Hematopoietic multipotent progenitor cell treated with erythropoietin and hydrocortisone succinate and interleukin-3 and kit ligand, for 8 days (in vitro differentiated cells): Measurements from ENCODE around the gene SLC7A4.

ENCODE experiments used
- DNase-seq: peaks from one replicate; pipeline ENCODE4 v3.0.0-alpha.2; 2015

Gene SLC7A4

GRCh38 chr22:20997536-20998257 lies 34.7 kb downstream of the SLC7A4 start:
- no peak for DNase-seq

- no peak for DNase-seq
These were observed 35.5 kb downstream of the SLC7A4 start for GRCh38 chr22:20996598-20997535.

- no peak for DNase-seq
These were observed 36.3 kb downstream of the SLC7A4 start for GRCh38 chr22:20996031-20996410.

- no peak for DNase-seq
These were observed 36.9 kb downstream of the SLC7A4 start for GRCh38 chr22:20995329-20996030.

- no peak for DNase-seq
These were observed 37.5 kb downstream of the SLC7A4 start for GRCh38 chr22:20994902-20995241.

- DNase-seq: no peak
These were observed 38.0 kb downstream of the SLC7A4 start for GRCh38 chr22:20994128-20994901.

GRCh38 chr22:20993304-20994127 lies 38.8 kb downstream of the SLC7A4 start:
- DNase-seq: no peak

- DNase-seq: no peak
These were observed 39.7 kb downstream of the SLC7A4 start for GRCh38 chr22:20992456-20993303.

GRCh38 chr22:20992056-20992442 lies 40.3 kb downstream of the SLC7A4 start:
- DNase-seq: no peak

- no peak for DNase-seq
These were observed 40.9 kb downstream of the SLC7A4 start for GRCh38 chr22:20991252-20992055.

- no peak for DNase-seq
These were observed 41.9 kb downstream of the SLC7A4 start for GRCh38 chr22:20990184-20991180.

GRCh38 chr22:20989323-20990138 lies 42.8 kb downstream of the SLC7A4 start:
- no peak for DNase-seq

- DNase-seq: no peak
These were observed 43.6 kb downstream of the SLC7A4 start for GRCh38 chr22:20988573-20989322.

- no peak for DNase-seq
These were observed 45.0 kb downstream of the SLC7A4 start for GRCh38 chr22:20987375-20987774.

GRCh38 chr22:20986365-20986764 lies 46.0 kb downstream of the SLC7A4 start:
- no peak for DNase-seq

GRCh38 chr22:20985720-20986119 lies 46.6 kb downstream of the SLC7A4 start:
- DNase-seq: no peak
